Fibroblast of gingiva (primary cell): Measurements from ENCODE around the gene MMEL1.
"Not testable (repeated sequence)": the region's sequence is repeated elsewhere in the genome, so short reads cannot be mapped to it uniquely, and the experiment has no call there.

Experiments
- DNase-seq: peaks from one replicate; pipeline ENCODE4 v3.0.0-alpha.2; 2011; ENCODE audit warnings: low read depth

The MMEL1 gene

DNA sequence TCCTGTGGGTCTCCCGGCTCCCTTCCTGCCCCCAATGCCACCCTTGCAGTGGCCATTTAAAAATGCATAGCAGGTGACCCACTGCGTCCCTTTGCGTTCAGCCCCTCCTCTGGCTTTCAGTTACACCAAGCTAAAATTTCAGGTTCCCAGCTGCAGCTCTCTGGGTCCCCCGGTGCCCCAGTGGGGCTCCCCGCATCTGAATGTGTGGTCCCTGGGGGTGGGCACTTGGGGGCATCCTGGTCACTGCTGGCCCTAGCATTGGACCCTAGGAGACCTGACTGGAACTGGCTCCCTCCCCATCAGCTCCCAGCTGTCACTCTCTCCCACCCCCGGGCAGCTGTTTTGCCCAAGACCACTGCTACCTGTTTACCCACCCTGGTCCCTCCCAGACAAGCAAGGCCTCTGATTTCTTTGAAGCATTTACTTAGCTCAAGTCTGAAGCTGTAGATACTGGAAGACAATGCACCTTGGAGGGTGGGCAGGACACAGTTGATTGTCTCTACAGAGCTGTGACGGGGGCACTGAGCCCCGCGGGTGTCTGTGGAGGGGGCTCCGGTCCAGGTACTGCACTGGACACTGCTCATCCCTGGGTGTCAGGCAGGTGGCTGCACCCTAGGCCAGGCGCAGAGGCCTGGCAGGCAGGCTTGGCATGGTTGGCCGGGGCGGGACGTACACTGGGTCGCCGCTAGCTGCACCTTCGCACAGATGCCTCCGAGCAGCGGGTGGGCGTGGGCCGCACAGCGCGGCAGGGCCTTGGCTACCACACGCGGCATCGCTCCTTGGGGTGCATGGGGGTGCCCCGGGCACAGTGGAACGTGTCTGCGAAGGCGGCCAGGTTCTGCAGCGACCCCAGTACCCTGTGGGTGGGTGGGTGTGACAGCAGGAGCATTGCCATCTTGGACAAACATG, 42.3 kb downstream of the MMEL1 start:
- no peak for DNase-seq

DNA sequence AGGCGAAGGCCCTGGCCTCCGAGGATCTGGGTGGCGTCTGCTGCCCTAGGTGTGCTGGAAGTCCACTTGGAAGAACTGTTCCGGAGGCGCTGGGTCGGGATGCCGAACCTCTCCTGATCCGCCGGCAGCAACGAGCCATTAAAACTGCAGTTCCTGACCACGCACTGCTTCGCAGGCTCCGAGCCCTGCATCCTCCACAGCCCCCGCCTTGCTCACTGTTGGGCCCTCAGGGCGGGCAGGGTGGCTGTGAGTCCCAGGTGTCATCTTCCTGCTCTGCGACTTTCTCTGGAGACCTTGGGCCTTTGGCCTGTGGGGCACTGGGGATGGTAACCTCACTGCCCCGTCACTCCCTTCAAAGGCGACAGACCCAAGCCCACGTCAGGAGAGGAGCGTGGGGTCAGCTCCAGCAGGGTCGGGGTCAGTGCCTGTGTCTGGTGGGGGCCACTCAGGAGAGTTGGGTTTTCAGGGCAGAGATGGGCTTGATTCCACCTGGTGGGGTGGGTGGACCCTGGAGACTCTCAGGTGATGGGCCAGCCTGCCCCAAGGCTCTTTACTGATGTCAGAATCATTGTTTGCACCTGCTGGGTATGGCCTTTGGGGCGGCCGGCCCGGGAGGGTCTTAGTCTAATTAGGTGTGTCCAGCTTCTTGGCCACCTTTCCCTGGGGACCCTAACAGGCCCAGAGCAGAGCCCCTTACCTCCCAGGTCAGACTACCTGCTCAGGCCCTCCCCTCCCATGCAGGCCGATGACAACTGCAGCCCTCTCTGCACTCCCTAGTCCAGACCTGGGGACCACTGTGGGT, 43.2 kb downstream of the MMEL1 start:
- no peak for DNase-seq

DNA sequence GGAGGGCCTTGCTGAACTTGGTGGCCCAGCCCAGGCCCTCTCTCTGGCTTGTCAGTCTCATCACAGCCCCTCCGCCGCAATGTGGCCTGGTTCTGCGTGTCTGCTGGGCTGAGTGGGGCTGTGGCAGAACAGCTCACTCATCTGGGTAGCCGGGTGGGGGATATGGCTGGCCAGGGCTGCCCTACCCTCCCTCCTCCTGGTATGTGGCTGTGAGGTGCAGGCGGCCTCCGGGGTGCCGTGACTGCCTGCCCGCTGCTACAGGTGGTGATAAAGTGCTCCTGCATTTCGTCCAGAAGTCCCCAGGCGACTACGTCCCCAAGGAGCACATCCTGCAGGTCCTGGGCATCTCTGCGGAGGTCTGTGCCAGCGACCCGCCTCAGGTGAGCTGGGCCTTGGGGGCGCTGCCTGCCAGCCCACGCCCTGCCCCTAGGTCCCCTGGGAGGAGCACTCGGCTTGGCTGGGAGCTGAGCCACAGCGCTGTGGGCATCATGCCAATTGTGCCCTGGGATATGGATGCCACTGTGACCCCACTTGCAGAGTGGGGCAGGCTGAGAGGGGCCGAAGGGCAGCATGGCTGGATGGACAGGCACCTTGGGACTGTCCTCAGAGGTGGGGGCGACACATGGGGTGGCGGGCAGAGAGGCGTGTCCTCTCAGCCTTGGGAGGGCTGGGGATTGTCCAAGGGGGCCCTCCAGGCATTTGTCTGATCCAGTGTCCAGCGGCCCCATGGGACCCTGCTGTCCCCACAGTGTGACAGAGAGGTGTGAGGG, 44.0 kb downstream of the MMEL1 start:
- DNase-seq = no peak

DNA sequence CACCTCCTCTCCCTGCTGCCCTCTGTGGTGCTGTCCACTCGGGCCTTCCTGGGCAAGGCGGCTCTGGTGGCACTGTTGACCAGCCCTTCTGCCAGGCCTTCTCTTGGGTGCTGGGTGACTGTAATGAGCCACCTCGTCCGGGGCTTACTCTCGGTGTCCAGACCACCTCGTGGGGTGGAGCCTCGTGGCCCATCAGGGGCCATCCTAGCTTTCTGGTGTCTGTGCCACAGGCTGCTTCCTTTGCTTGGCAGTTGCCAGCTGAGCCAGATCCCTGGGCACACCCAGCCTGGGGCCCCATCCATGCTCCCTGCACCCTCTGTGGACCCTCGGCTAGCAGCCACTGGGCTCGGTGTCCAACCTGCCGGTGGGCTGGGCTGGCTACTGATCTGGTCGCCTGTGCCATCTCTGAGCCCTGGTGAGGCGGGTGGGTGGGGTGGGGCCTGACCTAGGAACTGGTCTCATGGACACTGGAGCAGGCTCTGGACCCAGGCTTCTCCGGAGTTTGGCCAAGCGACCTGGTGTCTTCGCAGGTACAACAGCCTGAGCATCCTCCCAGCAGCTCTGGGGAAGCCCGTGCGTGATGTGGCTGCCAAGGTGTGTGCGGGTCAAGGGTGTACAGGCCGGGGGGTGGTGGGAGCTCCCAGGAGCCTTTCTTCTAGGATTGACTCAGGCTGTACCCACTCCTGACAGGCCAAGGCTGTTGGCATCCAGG, 44.8 kb downstream of the MMEL1 start:
- no peak for DNase-seq

DNA sequence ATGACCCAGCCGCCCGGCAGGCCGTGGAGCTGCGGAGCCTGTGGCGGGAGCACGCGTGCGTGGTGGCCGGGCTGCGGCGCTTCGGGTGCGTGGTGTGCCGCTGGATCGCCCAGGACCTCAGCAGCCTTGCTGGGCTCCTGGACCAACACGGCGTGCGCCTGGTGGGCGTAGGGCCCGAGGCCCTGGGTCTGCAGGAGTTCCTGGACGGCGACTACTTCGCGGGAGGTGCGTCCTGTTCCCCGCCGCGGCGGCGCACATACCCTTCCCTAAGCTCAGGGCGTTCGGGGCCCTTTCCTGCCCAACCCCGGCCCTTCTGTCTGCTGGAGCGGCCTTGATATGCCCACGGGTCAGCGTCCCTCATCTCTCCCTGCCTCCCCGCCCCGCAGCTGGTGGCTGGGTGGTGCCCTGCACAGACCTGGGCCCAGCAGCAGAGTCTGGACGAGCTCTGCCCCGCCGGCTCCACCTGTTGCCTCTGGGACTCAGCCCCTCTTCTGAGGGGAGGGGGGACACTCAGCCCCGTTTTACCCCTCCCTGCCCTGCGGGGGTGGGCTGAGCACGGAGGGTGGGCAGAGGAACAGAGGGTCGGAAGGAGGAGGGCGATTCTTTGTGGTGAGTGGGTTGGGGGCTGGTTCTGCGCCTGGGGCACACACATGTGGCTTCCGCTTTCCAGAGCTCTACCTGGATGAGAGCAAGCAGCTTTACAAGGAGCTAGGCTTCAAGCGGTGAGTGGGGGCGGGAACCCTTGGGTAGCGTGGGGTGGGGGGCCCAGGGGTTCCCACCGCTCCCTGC, 45.6 kb downstream of the MMEL1 start:
- DNase-seq = peak; percentile 10

- peak; percentile 100 for DNase-seq
Observed at GRCh38 chr1:2586154-2587070, 46.4 kb downstream of the MMEL1 start, which contains the start of gene PRXL2B. TSS of gene PRXL2B (plus strand) at chr1:2586777. CDS start at chr1:2586886, 109 bp downstream.

GRCh38 chr1:2585318-2586092, 47.3 kb downstream of the MMEL1 start:
- DNase-seq = peak; percentile 38

- DNase-seq = no peak
Observed at GRCh38 chr1:2584686-2585317, 48.0 kb downstream of the MMEL1 start.

- DNase-seq = no peak
Observed at GRCh38 chr1:2583871-2584351, 48.9 kb downstream of the MMEL1 start.

DNA sequence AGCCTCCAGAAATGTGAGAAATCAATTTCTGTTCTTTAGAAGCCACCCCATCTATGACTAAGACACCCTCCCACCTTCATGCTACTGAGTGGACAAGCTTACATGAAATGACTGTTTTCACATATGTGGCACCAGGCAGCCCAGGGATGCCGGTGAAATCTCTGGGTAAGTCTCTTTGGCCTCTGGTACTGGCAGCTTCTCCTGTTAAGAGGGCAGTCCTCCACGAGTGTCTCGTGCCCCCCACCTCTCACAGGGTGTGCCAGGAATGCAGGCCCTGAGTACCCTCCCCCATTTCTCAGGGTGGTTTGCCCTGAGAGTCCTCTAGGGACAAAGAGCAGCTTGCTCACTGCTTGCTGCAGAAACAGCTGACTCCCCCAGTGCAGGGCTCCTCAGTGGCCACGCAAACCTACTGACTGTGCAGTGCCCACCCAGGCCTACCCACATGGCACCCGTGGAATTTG, 49.5 kb downstream of the MMEL1 start:
- no peak for DNase-seq

DNA sequence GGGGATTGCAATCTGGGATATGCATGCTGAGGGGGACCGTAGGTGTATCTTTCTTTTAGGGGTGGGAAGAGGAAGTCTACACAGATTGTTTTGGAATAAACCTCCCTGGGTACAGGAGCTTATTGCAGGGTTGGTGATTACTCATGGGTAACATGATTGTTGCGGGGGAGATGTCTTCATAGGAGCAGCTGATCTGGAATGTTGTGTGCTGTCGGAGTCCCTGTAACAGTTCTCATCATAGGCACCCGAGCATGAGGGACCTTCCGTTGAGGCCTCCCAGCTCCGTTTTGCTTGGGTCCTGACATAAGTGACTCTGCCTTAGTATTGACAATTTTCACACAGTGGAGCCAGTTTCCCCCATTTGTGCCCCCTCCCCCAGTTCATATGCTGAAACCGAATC, 50.4 kb downstream of the MMEL1 start:
- no peak for DNase-seq

GRCh38 chr1:2580691-2581090, 52.1 kb downstream of the MMEL1 start:
- DNase-seq = no peak

DNA sequence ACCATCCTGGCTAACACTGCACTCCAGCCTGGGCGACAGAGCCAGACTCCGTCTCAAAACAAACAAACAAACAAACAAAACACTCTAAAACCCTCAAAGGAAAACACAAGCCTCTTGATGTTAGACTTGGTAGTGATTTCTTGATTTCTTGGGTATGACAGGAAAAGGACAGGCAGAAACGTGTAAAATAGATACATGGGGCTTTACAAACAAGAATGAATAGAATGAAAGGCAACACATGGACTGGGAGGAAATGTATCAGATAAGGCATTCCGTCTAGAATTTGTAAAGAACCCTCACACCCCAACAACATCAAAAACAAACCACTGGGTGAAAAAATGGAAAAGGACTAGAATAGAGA, 54.1 kb downstream of the MMEL1 start:
- no peak for DNase-seq

- DNase-seq = not testable (repeated sequence)
Observed at GRCh38 chr1:2577565-2578075, 55.2 kb downstream of the MMEL1 start.

DNA sequence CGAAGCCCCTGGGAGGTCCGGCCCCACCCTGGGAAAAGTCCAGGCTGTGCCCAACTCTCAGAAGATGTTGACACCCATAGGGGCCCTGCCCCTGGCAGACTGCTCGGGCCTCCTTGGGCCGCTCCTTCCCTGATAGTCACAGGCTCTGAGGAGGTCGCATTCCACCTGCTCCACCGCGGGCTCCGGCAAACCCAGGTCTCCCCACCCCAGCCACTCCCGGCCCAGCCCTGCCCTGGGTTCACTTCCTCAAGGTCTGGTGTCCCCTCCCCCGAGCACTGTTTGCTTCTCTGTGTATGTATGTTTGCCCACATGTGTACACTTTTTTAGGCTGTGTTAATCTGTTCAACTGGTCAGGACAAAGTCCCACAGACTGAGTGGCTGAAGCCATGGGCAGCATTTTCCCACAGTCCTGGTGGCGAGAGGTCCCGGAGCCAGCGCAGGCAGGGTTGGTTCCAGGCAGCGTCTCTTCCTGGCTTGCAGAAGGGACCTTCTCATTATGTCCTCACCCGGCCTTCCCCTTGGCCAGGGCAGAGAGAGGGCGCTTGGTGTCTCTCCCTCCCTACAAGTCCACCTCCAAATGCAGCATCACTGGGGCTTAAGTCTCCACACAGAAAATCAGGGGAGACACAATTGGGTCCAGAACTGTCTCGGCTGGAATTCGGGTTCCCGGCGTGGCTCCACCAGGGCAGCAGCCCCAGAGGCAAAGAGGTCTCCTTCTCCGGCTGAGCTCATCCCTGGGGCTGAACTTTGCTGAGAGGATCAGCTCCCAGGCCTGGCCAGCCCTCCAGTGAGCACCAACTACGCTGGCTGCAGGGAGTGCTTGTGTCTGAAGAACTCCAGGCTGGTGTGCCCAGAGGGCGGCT, 56.8 kb downstream of the MMEL1 start:
- DNase-seq = no peak

- no peak for DNase-seq
Observed at GRCh38 chr1:2574350-2574749, 58.5 kb downstream of the MMEL1 start.
